Fibroblast of the aortic adventitia (primary cell): ENCODE data around the gene CDHR1. TPM values are rescaled to one million over a fixed set of nuclear protein-coding genes. Genes with fewer than 3 reads are reported as not detected.

Experiments
- DNase-seq: peaks from one replicate; pipeline ENCODE4 v3.0.0-alpha.2; 2010; ENCODE audit warnings: low read depth
- H3K4me3 ChIP-seq: 2 replicates; pipeline ENCODE4 v1.5.1; 2011; ENCODE audit warnings: low read depth, mild to moderate bottlenecking, control low read depth, low read length, moderate library complexity
- CTCF ChIP-seq: IDR thresholded peaks from 2 replicates; pipeline ENCODE4 v1.5.1; 2011; ENCODE audit warnings: mild to moderate bottlenecking, low read length, control low read depth, inconsistent platforms; ENCODE audit not compliant: insufficient read depth
- total RNA-seq: library from RNA; depleted of rRNA; stranded (reverse); fragments of >200 nt; gene quantifications from 2 replicates; pipeline ENCODE4 v1.2.3, GENCODE V29; 2012; ENCODE audit warnings: low replicate concordance

Gene CDHR1
- total RNA-seq, 1 donor, result not detected

- H3K4me3 ChIP-seq, result no peak overlapping the region
- peak; percentile 2 for DNase-seq
- TF ChIP-seq CTCF, result no peak
Measured at GRCh38 chr10:84193846-84194423, 402 bp upstream of the CDHR1 start.

- no peak for DNase-seq
- H3K4me3 ChIP-seq, result no peak overlapping the region
- TF ChIP-seq CTCF, result no peak
Measured at GRCh38 chr10:84195044-84195830, 900 bp downstream of the CDHR1 start.

- no peak for DNase-seq
- TF ChIP-seq CTCF, result no peak
- H3K4me3 ChIP-seq, result no peak overlapping the region
Measured at GRCh38 chr10:84196083-84196482, 1.7 kb downstream of the CDHR1 start.

- no peak for DNase-seq
- no peak for TF ChIP-seq CTCF
- H3K4me3 ChIP-seq, result no peak overlapping the region
Measured at GRCh38 chr10:84196941-84197340, 2.6 kb downstream of the CDHR1 start.

DNA sequence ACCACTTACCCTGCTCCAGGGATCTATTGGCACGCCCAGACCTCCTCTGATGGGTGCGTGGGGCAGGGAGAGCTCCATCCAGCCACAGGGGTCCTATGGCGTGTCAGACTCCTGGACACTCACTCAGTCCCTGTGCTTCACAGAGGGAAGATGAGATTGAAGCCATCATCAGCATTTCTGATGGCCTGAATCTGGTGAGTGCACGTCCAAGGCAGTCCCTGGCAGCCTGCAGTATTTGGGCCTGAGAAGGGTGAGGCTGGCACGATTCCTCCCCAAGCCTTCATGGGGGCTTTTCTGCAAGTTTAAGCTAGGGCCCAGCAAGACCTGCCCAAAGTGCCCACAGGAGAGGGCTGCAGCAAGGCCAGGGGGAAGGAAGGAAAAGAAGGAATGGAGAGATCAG, 3.3 kb downstream of the CDHR1 start:
- TF ChIP-seq CTCF, result no peak
- H3K4me3 ChIP-seq, result no peak overlapping the region
- DNase-seq, result no peak

- no peak for TF ChIP-seq CTCF
- DNase-seq, result no peak
- no peak overlapping the region for H3K4me3 ChIP-seq
Measured at GRCh38 chr10:84198206-84198915, 4.0 kb downstream of the CDHR1 start.
